Retinal pigment epithelial cell (primary cell): ENCODE measurements around the gene CD9.

ENCODE experiments used
- DNase-seq: peaks from one replicate; pipeline ENCODE4 v3.0.0-alpha.2; 2010; ENCODE audit warnings: low read depth
- H3K4me3 ChIP-seq: 2 replicates; pipeline ENCODE4 v1.5.1; 2011; ENCODE audit warnings: mild to moderate bottlenecking, low read length, control low read depth, moderate library complexity
- CTCF ChIP-seq: conservative IDR thresholded peaks from 2 replicates; pipeline ENCODE4 v1.5.1; 2011; ENCODE audit warnings: low read depth, low read length, control low read depth, inconsistent platforms

CD9 gene

DNA sequence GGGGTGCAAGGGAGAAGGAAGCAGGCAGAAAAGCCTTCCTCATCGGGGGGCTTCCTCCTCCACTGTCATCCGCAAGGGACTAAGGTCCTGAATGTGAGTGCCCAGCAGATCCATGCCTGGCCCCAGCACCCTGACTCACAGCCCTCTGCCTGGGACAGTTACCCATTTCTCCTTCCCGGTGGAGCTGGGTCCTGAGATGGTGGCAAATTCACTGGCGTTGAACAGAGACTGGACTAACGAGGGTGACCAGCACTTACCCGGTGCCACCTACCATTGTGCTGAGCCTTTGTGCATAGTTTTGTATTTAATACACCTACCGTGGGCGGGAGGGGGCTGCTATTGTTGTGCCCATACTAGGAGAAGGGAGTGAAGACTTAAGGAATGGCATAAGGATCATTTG is 79.4 kb downstream of the CD9 start:
- TF ChIP-seq CTCF, result no peak
- no peak for DNase-seq

DNA sequence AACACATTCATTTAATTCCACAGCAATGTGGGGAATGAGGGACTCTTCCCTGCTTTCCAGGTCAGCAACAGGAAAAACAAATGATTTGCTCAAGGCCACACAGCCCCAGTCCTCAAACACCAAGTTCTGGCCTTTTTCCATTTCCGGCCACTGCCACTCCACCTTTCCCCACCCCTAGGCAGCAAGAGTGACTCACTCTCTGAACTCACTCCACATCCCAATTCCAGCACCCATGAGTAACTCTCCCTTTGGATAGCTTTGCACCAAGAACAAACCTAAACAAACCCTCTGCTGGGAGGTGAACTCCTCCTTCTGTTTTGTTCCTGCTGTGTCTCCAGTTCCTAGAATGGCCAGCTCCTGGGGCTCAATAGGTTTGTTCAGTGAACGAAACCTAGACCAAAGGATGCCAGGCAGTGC is 79.9 kb downstream of the CD9 start:
- no peak for TF ChIP-seq CTCF
- no peak for DNase-seq
- no peak overlapping the region for H3K4me3 ChIP-seq

More for the DNA sequence above, 79.4 kb downstream of the CD9 start:
- no peak overlapping the region for H3K4me3 ChIP-seq

DNA sequence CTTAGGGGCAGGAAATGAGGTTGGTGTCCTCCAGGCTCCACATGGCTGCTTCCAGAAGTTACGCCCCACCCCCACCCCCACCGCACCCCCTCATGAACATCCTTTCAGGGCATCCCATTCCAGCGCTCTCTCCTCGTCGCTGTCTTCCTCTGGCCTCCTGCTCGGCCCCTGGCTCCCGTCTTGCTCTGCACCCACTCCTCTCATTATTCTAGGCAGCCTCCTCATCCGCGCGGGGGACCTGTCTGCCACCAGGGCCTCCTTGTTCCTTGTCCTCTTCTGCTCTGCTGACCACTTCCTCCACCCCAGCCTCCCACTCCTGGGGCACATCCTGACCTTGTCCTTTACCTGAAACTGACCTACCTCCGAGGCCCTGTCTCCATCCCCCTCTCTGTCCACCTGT is 80.5 kb downstream of the CD9 start:
- H3K4me3 ChIP-seq, result no peak overlapping the region
- DNase-seq, result no peak
- no peak for TF ChIP-seq CTCF

DNA sequence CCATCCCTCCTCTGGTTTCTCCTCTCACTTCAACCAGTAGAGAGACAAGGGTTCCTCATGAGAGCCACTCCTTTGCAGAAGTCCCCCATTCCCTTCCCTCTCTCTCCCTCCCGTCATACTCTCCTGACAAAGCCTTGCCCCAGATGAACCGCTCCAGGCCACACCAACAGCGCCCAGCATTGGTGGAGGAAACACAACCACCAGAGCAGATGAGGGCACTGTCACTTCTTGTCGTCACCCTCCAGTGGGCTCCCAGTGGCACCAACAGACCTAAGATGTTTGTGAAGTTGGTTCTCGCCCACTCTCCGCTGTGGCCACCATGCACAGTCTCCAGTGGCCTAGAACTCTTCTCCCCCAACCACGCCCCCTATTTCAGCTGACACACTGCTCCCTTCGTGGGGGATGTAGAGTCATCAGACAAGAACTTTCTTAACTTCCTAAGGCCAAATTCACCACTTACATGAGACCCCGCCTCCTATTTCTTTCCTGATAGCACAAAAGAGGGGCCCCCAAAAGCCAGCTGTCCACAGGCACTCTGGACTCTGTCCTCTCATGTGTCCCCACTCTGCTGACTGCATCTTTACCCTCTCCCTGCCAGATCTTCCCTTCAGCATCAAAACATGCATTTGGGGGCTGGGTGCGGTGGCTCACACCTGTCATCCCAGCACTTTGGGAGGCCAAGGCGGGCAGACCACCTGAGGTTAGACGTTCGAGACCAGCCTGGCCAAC is 81.0 kb downstream of the CD9 start:
- H3K4me3 ChIP-seq, result no peak overlapping the region
- DNase-seq, result no peak
- TF ChIP-seq CTCF, result no peak

- H3K4me3 ChIP-seq, result no peak overlapping the region
- DNase-seq, result no peak
- no peak for TF ChIP-seq CTCF
Observed at GRCh38 chr12:6282453-6282840, 82.2 kb downstream of the CD9 start.

GRCh38 chr12:6284273-6284672 is 84.1 kb downstream of the CD9 start:
- H3K4me3 ChIP-seq, result no peak overlapping the region
- no peak for DNase-seq
- TF ChIP-seq CTCF, result no peak

DNA sequence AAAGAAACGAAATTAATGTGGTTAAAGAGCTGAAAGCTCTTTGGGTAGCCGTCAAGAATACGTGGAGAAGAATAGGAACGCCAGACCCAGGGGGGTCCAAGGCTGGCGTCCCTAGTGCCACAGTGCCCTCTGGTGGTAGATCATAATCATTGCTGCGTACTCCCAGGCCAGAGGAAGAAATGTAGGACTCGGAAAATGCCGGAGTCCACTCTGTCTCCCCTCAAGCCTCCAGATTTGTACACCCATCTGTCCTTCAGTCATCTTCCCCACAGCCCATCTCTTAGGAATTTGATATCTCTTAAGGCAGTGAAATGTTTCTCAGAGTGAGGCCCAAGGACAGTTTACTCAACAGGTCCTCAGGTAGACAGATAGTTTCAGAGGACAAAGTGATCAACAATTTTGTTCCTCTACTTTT is 84.9 kb downstream of the CD9 start:
- H3K4me3 ChIP-seq, result no peak overlapping the region
- peak; percentile 89 for TF ChIP-seq CTCF

More for the DNA sequence above, 84.9 kb downstream of the CD9 start:
- DNase-seq, result no peak
